ENCODE measurements around the gene COPS3.

Gene COPS3

DNA sequence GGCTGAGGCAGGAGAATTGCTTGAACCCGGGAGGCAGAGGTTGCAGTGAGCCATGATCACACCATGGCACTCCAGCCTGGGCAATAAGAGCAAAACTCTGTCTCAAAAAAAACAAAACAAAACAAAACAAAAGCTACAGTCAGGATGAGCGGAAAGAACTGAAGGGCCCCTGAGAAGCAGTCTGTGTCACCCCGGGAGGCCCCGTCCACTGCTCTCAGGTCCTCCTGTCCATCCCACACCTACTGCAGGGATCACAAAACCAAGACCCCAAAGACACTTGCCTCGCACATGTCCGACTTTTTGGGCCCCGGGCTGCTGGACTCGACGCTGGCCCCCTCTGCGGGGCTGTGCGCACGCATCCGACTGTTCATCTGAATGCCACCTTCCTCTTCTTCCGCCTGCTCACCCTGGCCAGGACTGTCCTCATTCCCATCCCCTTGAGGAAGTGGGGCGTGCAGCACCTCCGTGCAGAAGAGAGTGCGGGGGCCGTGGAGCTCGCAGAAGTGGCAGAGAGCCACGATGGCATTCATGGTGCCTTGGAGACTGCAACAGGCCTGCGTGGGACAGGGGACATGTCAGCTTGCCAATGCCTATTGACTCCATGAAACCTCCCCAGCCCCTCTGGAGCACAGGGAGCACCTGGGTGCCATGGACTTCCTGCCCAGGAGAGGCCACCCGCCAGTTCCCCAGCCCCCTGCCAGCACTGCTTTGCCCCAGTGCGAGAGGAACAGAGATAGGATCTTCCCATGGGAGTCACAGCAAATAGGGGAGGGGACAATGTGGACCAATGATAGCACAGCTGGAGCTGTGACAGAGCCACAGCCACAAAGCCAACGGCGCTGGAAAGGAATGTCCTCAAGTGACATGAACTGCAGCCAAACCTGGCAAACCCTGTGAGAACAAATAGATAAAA lies 53.2 kb downstream of the COPS3 start:
- 97% methylated on average over 22 of the region's 25 CpGs for WGBS (ENCODE audit: insufficient coverage)
- no peak for DNase-seq
- Histone ChIP-seq H3K4me3 (ENCODE audit: control insufficient read depth in 1 of 7, extremely low read depth in 1 of 7, insufficient read depth in 4 of 7, low read depth in 2 of 7, low read length in 6 of 7) (no peak overlapping the region), H3K9me3 (ENCODE audit: control extremely low read depth in 1 of 5, control insufficient read depth in 4 of 5, insufficient read depth in 2 of 5, low read depth in 1 of 5, low read length in 4 of 5) (no peaks in the 10 kb centered on the region), H3K27me3 (replicated peaks in 2 of 5; ENCODE audit: control insufficient read depth in 4 of 5, insufficient read depth in 5 of 5, low read length in 4 of 5) (no peaks in the 10 kb centered on the region), H3K36me3 (ENCODE audit: control insufficient read depth in 4 of 4, insufficient read depth in 4 of 4, low read length in 3 of 4) (peaks cover 14 to 91% (median 80%) of the 10 kb centered on the region in 4 experiments), H3K27ac (ENCODE audit: insufficient read depth in 1 of 2, low read depth in 1 of 2, low read length in 2 of 2, poor library complexity in 1 of 2, severe bottlenecking in 2 of 2) (no peak overlapping the region), H3K4me1 (ENCODE audit: control extremely low read depth in 1 of 4, control insufficient read depth in 4 of 4, insufficient read depth in 4 of 4, low read length in 3 of 4) (no peaks in the 10 kb centered on the region)
- CTCF ChIA-PET = no interaction called here
- POLR2A ChIA-PET = no interaction called here

GRCh38 chr17:17226451-17227265 lies 54.4 kb downstream of the COPS3 start:
- DNase-seq = no peak
- Histone ChIP-seq H3K36me3 (ENCODE audit: control insufficient read depth in 4 of 4, insufficient read depth in 4 of 4, low read length in 3 of 4) (peaks cover 14 to 91% (median 78%) of the 10 kb centered on the region in 4 experiments), H3K4me1 (ENCODE audit: control extremely low read depth in 1 of 4, control insufficient read depth in 4 of 4, insufficient read depth in 4 of 4, low read length in 3 of 4) (no peaks in the 10 kb centered on the region), H3K27me3 (replicated peaks in 2 of 5; ENCODE audit: control insufficient read depth in 4 of 5, insufficient read depth in 5 of 5, low read length in 4 of 5) (no peaks in the 10 kb centered on the region), H3K9me3 (ENCODE audit: control extremely low read depth in 1 of 5, control insufficient read depth in 4 of 5, insufficient read depth in 2 of 5, low read depth in 1 of 5, low read length in 4 of 5) (no peaks in the 10 kb centered on the region), H3K27ac (ENCODE audit: insufficient read depth in 1 of 2, low read depth in 1 of 2, low read length in 2 of 2, poor library complexity in 1 of 2, severe bottlenecking in 2 of 2) (no peak overlapping the region), H3K4me3 (ENCODE audit: control insufficient read depth in 1 of 7, extremely low read depth in 1 of 7, insufficient read depth in 4 of 7, low read depth in 2 of 7, low read length in 6 of 7) (no peak overlapping the region)
- 98% methylated on average over 15 of the region's 16 CpGs for WGBS (ENCODE audit: insufficient coverage)
- CTCF ChIA-PET = no interaction called here
- POLR2A ChIA-PET = no interaction called here

DNA sequence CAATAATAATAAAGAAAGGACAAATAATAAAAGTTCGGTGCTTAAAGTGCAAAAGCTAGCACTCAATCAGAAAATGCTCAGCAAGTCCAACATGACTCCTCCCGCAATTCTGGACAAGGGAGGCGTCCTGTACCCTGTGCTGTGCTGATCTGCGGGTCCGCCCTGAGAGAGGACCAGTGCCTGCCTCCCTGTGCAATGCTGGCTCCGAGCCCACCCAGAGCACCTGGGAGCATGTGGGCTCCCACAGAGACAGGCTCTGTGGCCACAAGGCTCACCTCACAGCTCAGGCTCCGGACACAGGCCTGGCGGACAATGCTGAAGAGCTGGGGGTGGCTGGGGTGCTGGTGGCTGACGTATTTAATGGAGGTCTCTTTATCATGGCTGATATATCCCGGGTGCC lies 55.1 kb downstream of the COPS3 start:
- CTCF ChIA-PET = no interaction called here
- no peaks in the 10 kb centered on the region for H3K9me3 ChIP-seq (ENCODE audit: control extremely low read depth in 1 of 5, control insufficient read depth in 4 of 5, insufficient read depth in 2 of 5, low read depth in 1 of 5, low read length in 4 of 5)
- peaks cover 14 to 91% (median 79%) of the 10 kb centered on the region in 4 experiments for H3K36me3 ChIP-seq (ENCODE audit: control insufficient read depth in 4 of 4, insufficient read depth in 4 of 4, low read length in 3 of 4)
- H3K27ac ChIP-seq (ENCODE audit: insufficient read depth in 1 of 2, low read depth in 1 of 2, low read length in 2 of 2, poor library complexity in 1 of 2, severe bottlenecking in 2 of 2) = no peak overlapping the region
- no peak overlapping the region for H3K4me3 ChIP-seq (ENCODE audit: control insufficient read depth in 1 of 7, extremely low read depth in 1 of 7, insufficient read depth in 4 of 7, low read depth in 2 of 7, low read length in 6 of 7)
- POLR2A ChIA-PET = no interaction called here
- H3K27me3 ChIP-seq (replicated peaks in 2 of 5; ENCODE audit: control insufficient read depth in 4 of 5, insufficient read depth in 5 of 5, low read length in 4 of 5) = no peaks in the 10 kb centered on the region
- 98% methylated on average over 6 of the region's 10 CpGs for WGBS (ENCODE audit: insufficient coverage)
- DNase-seq = no peak
- no peaks in the 10 kb centered on the region for H3K4me1 ChIP-seq (ENCODE audit: control extremely low read depth in 1 of 4, control insufficient read depth in 4 of 4, insufficient read depth in 4 of 4, low read length in 3 of 4)

DNA sequence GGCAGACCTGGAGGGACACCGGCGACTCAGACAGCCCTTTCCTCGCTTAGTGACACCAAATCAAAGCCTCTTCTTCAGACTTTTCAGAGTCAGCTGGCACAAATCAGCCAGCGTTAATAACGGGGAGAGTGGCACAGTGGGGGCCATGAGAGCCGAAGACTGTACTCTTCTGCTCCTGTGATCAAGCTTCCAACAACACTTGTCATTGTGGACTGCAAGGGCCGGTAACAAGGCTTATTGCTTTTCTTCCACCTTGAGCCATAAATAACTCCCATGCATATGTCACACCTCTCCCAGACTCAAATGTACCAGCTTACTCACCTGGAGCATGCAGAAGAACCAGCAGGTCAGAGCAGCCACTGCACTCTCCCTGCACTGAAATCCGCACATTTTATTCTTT lies 56.9 kb downstream of the COPS3 start:
- H3K9me3 ChIP-seq (ENCODE audit: control extremely low read depth in 1 of 5, control insufficient read depth in 4 of 5, insufficient read depth in 2 of 5, low read depth in 1 of 5, low read length in 4 of 5) = no peaks in the 10 kb centered on the region
- no peaks in the 10 kb centered on the region for H3K4me1 ChIP-seq (ENCODE audit: control extremely low read depth in 1 of 4, control insufficient read depth in 4 of 4, insufficient read depth in 4 of 4, low read length in 3 of 4)
- no peaks in the 10 kb centered on the region for H3K27me3 ChIP-seq (replicated peaks in 2 of 5; ENCODE audit: control insufficient read depth in 4 of 5, insufficient read depth in 5 of 5, low read length in 4 of 5)
- H3K36me3 ChIP-seq (ENCODE audit: control insufficient read depth in 4 of 4, insufficient read depth in 4 of 4, low read length in 3 of 4) = peaks cover 14 to 95% (median 79%) of the 10 kb centered on the region in 4 experiments
- ChIA-PET CTCF (interaction anchor here (1.1 kb wide), 1 partner anchor 46 kb away, joined by 3 read pairs; no protein-coding TSS in a partner anchor), POLR2A (no interaction called here)
- WGBS (ENCODE audit: insufficient coverage) = 100% methylated on average over 8 of the region's 8 CpGs
- no peak overlapping the region for H3K27ac ChIP-seq (ENCODE audit: insufficient read depth in 1 of 2, low read depth in 1 of 2, low read length in 2 of 2, poor library complexity in 1 of 2, severe bottlenecking in 2 of 2)
- DNase-seq = no peak
- H3K4me3 ChIP-seq (ENCODE audit: control insufficient read depth in 1 of 7, extremely low read depth in 1 of 7, insufficient read depth in 4 of 7, low read depth in 2 of 7, low read length in 6 of 7) = no peak overlapping the region

DNA sequence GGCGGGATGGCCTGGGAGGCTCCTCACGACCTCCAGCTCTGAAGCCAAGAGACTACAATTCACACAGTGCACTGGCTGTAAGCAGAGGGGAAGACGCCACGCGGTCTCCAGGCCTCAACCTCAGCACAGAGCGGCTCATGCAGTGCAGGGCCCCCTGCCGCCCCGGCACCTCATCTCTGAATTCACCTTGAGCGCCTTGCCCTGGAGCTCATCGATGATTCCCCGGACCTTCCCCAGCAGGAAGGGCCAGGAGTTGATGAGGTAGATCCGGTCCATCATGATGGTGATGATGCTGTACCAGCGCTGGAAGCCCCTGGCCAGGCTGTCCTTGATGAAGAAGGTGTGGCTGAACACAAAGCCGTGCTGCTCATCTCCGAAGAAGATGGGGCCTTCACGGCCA lies 57.3 kb downstream of the COPS3 start:
- Histone ChIP-seq H3K27me3 (replicated peaks in 2 of 5; ENCODE audit: control insufficient read depth in 4 of 5, insufficient read depth in 5 of 5, low read length in 4 of 5) (no peaks in the 10 kb centered on the region), H3K4me3 (ENCODE audit: control insufficient read depth in 1 of 7, extremely low read depth in 1 of 7, insufficient read depth in 4 of 7, low read depth in 2 of 7, low read length in 6 of 7) (no peak overlapping the region), H3K9me3 (ENCODE audit: control extremely low read depth in 1 of 5, control insufficient read depth in 4 of 5, insufficient read depth in 2 of 5, low read depth in 1 of 5, low read length in 4 of 5) (no peaks in the 10 kb centered on the region), H3K4me1 (ENCODE audit: control extremely low read depth in 1 of 4, control insufficient read depth in 4 of 4, insufficient read depth in 4 of 4, low read length in 3 of 4) (no peaks in the 10 kb centered on the region), H3K36me3 (ENCODE audit: control insufficient read depth in 4 of 4, insufficient read depth in 4 of 4, low read length in 3 of 4) (peaks cover 15 to 95% (median 78%) of the 10 kb centered on the region in 4 experiments), H3K27ac (ENCODE audit: insufficient read depth in 1 of 2, low read depth in 1 of 2, low read length in 2 of 2, poor library complexity in 1 of 2, severe bottlenecking in 2 of 2) (no peak overlapping the region)
- ChIA-PET POLR2A (no interaction called here), CTCF (interaction anchor here (1.1 kb wide), 1 partner anchor 46 kb away, joined by 3 read pairs; no protein-coding TSS in a partner anchor)
- 97% methylated on average over 16 of the region's 16 CpGs for WGBS (ENCODE audit: insufficient coverage)
- no peak for DNase-seq

DNA sequence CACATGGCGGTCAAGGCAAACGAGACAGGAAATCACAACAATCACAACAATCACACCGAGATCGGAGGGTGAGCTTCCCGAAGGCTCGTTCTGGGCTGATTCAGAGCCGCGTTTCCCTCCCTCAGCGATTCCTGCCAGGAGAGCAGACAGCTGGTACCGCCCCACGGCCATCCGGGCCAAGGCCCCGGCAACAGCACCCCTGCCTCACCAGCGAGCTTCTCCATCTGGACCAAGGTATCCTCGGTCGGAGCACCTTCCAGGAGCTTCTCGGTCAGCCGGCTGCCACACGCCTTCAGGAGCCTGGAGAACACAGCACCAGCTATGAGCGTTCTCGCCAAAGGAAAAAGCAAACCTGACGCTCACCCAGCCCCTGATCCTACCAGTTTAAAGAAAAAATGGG lies 59.7 kb downstream of the COPS3 start:
- Histone ChIP-seq H3K4me1 (ENCODE audit: control extremely low read depth in 1 of 4, control insufficient read depth in 4 of 4, insufficient read depth in 4 of 4, low read length in 3 of 4) (no peaks in the 10 kb centered on the region), H3K27ac (ENCODE audit: insufficient read depth in 1 of 2, low read depth in 1 of 2, low read length in 2 of 2, poor library complexity in 1 of 2, severe bottlenecking in 2 of 2) (no peak overlapping the region), H3K27me3 (replicated peaks in 2 of 5; ENCODE audit: control insufficient read depth in 4 of 5, insufficient read depth in 5 of 5, low read length in 4 of 5) (no peaks in the 10 kb centered on the region), H3K4me3 (ENCODE audit: control insufficient read depth in 1 of 7, extremely low read depth in 1 of 7, insufficient read depth in 4 of 7, low read depth in 2 of 7, low read length in 6 of 7) (no peak overlapping the region), H3K36me3 (ENCODE audit: control insufficient read depth in 4 of 4, insufficient read depth in 4 of 4, low read length in 3 of 4) (peaks cover 14 to 93% (median 77%) of the 10 kb centered on the region in 4 experiments), H3K9me3 (ENCODE audit: control extremely low read depth in 1 of 5, control insufficient read depth in 4 of 5, insufficient read depth in 2 of 5, low read depth in 1 of 5, low read length in 4 of 5) (no peaks in the 10 kb centered on the region)
- DNase-seq = no peak
- ChIA-PET CTCF (no interaction called here), POLR2A (no interaction called here)
- WGBS (ENCODE audit: insufficient coverage) = 96% methylated on average over 22 of the region's 22 CpGs

GRCh38 chr17:17220529-17220928 lies 60.5 kb downstream of the COPS3 start:
- ChIA-PET CTCF (no interaction called here), POLR2A (interaction anchor here (0.6 kb wide), 1 partner anchor 168 kb away, joined by 3 read pairs; no protein-coding TSS in a partner anchor)
- peaks cover 11 to 93% (median 75%) of the 10 kb centered on the region in 4 experiments for H3K36me3 ChIP-seq (ENCODE audit: control insufficient read depth in 4 of 4, insufficient read depth in 4 of 4, low read length in 3 of 4)
- no peak for DNase-seq
- WGBS (ENCODE audit: insufficient coverage) = 89% methylated on average over 7 of the region's 8 CpGs
- no peak overlapping the region for H3K27ac ChIP-seq (ENCODE audit: insufficient read depth in 1 of 2, low read depth in 1 of 2, low read length in 2 of 2, poor library complexity in 1 of 2, severe bottlenecking in 2 of 2)
- no peaks in the 10 kb centered on the region for H3K9me3 ChIP-seq (ENCODE audit: control extremely low read depth in 1 of 5, control insufficient read depth in 4 of 5, insufficient read depth in 2 of 5, low read depth in 1 of 5, low read length in 4 of 5)
- H3K4me1 ChIP-seq (ENCODE audit: control extremely low read depth in 1 of 4, control insufficient read depth in 4 of 4, insufficient read depth in 4 of 4, low read length in 3 of 4) = no peaks in the 10 kb centered on the region
- H3K4me3 ChIP-seq (ENCODE audit: control insufficient read depth in 1 of 7, extremely low read depth in 1 of 7, insufficient read depth in 4 of 7, low read depth in 2 of 7, low read length in 6 of 7) = no peak overlapping the region
- no peaks in the 10 kb centered on the region for H3K27me3 ChIP-seq (replicated peaks in 2 of 5; ENCODE audit: control insufficient read depth in 4 of 5, insufficient read depth in 5 of 5, low read length in 4 of 5)

Measured in common myeloid progenitor, CD34-positive (primary cell).